ENCODE measurements around the gene HOXA4.

- TF ChIP-seq CTCF (IDR thresholded peaks at IDR 0.05), result no peak
- TF ChIP-seq POLR2AphosphoS5 (IDR thresholded peaks at IDR 0.05), result no peak
Measured at GRCh38 chr7:27145914-27146412, 15.4 kb upstream of the HOXA4 start.
